Fibroblast of skin of right biceps (primary cell): ENCODE results near the gene FHIT.

Experiments
- DNase-seq: peaks from one replicate; pipeline ENCODE4 v3.0.0-alpha.2; 2013

FHIT gene

GRCh38 chr3:59772416-59773408, 1478.5 kb downstream of the FHIT start:
- DNase-seq: no peak

GRCh38 chr3:59771768-59772181, 1479.5 kb downstream of the FHIT start:
- peak; percentile 91 for DNase-seq

- no peak for DNase-seq
Measured at GRCh38 chr3:59769127-59769750, 1482.0 kb downstream of the FHIT start.

GRCh38 chr3:59766200-59766872, 1484.9 kb downstream of the FHIT start:
- DNase-seq: peak; percentile 91

GRCh38 chr3:59764171-59764570, 1487.1 kb downstream of the FHIT start:
- peak; percentile 33 for DNase-seq

DNA sequence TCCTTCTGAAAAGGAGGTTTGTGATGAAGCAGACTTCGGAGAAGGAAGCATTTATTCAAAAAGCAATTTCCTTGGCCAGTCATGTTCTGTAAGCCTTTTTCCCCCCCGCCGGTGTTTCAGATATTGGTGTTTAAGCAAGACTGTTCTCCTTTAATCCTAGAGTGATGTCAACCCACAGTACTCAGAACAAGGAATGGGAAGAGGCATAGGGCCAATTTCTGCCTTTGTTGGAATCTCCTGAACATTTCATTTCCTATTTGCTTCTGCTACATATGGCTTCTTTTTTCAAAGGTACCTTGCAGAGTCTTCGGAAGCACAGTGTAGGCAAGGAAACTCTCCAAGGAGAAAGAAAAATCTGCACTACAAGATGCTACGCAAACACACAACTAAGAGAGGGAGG, 1488.3 kb downstream of the FHIT start:
- DNase-seq: no peak

GRCh38 chr3:59759298-59760031, 1491.8 kb downstream of the FHIT start:
- no peak for DNase-seq

DNA sequence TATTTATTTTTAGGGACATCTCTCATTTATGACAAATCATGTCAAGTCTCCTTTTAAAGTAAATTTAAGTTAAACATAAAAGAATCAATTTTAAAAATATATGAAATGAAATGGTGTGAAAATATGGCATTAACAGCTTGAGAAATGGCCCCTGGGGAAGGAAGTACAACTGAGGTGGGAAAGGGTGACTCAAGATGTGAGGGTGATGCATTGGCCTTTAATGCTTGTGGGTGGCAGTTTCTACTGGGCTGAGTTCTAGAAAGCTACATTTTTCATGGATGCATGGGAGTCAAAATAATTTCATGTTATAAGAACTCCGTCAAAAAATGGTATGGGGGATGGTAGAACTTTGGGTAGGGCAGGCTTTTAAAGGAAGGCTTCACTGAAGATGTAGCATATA, 1492.6 kb downstream of the FHIT start:
- DNase-seq: no peak

DNA sequence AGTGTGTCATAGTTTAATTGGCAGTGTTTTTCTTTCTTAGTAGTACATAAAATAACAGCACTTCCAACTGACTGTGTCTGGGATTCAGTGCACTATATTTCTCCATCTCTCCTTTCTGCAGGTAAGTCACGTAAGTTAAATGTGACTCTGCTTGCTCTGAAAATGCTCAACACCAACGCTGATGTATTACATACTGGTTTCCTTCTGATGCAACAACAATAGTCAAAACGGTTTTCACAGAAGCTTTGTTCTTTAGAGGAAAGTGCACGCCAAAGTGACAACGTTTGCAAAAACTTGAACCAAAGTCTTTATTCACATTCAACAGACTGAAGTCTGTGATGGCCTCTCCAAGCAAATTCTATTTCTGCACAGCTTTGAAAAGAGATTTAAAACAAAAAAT, 1494.3 kb downstream of the FHIT start:
- DNase-seq: no peak

DNA sequence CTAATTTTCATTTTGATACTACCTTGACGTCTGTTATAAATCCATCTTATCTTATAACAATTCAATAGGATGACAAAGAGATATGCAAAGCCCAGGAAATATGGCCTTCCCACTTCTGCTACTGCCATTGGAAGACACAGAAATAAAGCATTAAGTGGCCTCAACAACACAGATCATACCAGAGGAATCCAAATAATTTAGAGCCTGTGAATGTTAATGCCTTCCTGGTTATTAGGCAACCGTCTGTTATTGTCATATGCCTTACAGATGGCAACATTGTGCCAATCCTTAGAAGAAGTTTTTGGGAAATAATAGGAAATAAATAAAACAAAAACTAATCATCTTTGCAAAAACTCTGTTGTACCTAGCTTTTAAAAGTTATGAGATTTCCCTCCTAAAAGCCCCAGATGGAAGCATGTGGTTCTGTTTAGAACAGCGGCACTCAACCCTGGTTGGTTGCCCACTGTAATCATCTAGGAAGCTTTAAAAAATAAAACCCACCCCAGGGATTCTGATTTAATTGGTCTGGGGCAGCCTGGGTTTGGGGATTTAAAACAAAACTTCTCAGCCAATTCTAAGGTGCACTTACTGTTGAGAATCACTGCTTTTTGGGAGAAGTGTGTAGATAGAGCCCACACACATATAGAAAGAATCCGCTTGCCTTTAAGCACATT, 1496.7 kb downstream of the FHIT start:
- DNase-seq: no peak

DNA sequence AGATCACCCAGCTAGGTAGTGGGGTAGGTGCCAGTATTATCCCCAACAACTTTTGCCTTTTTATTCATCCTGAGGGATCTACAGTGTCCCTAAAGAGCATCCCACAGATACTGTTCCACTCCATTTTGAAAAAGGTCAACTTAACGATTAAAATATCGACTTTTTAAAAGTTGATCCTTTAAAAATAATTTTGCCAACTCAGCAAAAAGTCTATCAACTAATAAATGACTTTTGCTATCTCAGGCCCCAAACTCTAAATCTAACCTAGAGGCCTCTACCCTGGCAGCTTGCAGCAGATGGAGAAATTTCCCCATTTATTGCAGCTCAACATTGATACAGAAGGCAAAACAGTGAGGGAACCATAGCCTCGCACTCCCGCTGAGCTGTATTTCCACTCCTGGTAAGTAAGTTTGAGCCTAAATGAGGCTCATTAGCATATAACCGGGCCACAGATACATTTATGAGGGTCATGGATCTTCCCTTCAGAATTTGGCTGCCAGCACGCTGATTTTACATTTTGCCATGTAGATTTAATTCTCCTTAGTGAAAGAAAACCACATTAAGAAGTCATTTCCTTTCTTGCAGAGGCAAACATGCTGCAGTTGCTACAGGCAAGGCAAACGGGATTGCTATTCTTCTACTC, 1497.3 kb downstream of the FHIT start:
- no peak for DNase-seq

GRCh38 chr3:59752925-59753324, 1498.3 kb downstream of the FHIT start:
- no peak for DNase-seq

GRCh38 chr3:59751606-59752005, 1499.6 kb downstream of the FHIT start:
- no peak for DNase-seq

DNA sequence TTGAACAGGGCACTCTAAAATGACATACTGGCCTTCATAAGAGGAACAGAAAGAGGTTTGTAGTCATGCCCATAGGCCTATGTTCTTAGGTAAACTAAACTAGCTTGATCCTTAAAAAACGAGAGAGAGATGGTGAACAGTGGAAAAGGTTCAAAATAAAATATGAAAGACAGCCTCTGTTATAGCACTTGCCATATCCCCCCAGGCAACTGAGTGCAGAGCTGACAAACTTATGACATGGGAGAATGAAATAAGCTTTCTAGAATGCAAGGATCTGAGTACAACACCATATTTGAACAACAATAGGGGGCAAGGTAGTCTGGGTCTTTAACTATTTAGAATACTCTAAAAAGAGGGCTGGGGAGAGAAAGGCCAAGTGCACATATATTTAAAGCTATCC, 1500.9 kb downstream of the FHIT start:
- no peak for DNase-seq

GRCh38 chr3:59749291-59749690, 1502.0 kb downstream of the FHIT start:
- DNase-seq: no peak

GRCh38 chr3:59746585-59746984, 1504.7 kb downstream of the FHIT start:
- no peak for DNase-seq

- DNase-seq: no peak
Measured at GRCh38 chr3:59737241-59737640, 1514.0 kb downstream of the FHIT start.

DNA sequence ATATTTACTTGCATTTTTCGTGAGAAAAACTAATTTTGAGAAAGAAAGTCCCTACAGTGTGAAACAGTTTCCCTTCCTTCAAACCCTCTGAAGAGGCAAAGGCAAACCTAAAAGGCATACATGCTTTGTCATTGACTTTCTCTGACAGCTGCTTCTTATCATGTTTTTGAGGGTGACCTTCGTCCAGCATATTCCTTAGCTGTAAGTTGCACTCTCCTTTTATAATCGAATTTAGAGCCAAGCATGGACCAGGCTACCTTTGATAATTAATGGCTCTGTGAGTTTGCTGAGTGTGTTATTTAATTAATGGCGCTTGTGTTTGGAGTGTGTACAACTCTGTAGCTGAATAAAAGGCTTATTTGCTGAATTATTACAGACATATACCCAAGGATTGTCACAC, 1517.2 kb downstream of the FHIT start:
- no peak for DNase-seq

GRCh38 chr3:59733041-59733809, 1518.0 kb downstream of the FHIT start:
- DNase-seq: no peak

DNA sequence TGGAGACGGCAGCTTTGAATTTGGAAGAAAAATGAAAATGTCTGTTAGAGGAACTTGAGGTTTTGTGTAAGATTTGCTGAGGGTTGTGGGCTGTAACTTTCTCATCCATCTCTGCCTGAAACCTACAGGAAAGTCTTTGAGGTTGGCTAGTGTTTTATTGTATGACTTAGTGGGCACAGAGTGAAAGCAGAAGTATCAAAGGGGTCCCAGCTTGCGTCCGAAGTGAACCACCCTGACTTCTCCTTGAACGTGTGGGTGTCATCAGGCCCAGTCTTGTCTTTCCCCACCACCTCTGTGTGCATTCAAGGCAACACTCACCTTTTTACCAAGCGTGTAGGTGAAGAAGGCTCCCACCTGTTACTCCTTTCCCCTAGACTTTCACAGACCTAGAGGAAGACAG, 1519.3 kb downstream of the FHIT start:
- no peak for DNase-seq

DNA sequence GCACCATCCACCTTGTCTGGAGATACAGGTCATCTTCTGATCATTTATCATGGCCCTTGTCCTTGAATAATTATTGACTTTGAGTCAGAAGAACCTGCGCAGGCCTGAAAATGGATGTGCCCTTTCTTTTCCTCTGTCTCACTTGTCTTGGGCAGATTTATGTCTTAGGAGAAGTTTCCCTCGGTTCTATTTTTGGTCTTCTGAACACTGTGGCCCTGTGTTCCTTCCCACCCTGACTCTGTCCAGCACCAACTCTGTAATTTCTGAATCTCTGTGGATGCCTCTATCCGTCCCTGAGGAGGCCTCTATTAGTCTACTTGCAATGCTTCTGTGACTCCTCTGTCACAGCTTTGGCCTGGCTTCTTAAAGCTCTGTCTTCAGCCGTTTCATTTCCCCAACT, 1520.7 kb downstream of the FHIT start:
- no peak for DNase-seq
